Measurements from ENCODE around the gene LUZP1.

LUZP1 gene

GRCh38 chr1:23188434-23188884 lies 19.8 kb upstream of the LUZP1 start:
- DNase-seq, result no peak

GRCh38 chr1:23187637-23188036 lies 19.0 kb upstream of the LUZP1 start:
- no peak for DNase-seq

GRCh38 chr1:23185381-23185780 lies 16.7 kb upstream of the LUZP1 start:
- DNase-seq, result no peak

GRCh38 chr1:23184212-23184934 lies 15.7 kb upstream of the LUZP1 start:
- DNase-seq, result peak; percentile 49

- peak; percentile 51 to 60 for DNase-seq
These were observed 11.2 kb upstream of the LUZP1 start for GRCh38 chr1:23179862-23180261.

- DNase-seq, result peak; percentile 34 to 48
These were observed 10.3 kb upstream of the LUZP1 start for GRCh38 chr1:23178950-23179349.

- no peak for DNase-seq
These were observed 9.8 kb upstream of the LUZP1 start for GRCh38 chr1:23178414-23178813.

- peak; percentile 47 to 59 for DNase-seq
These were observed 9.1 kb upstream of the LUZP1 start for GRCh38 chr1:23177438-23178380.

GRCh38 chr1:23177031-23177430 lies 8.4 kb upstream of the LUZP1 start:
- DNase-seq, result no peak

GRCh38 chr1:23174426-23175110 lies 5.9 kb upstream of the LUZP1 start:
- DNase-seq, result no peak

GRCh38 chr1:23171181-23171755 lies 2.6 kb upstream of the LUZP1 start:
- no peak for DNase-seq

GRCh38 chr1:23169727-23170335 lies 1.2 kb upstream of the LUZP1 start:
- peak; percentile 96 to 98 for DNase-seq

- DNase-seq, result peak in 1 of 2 donors; percentile 12
These were observed 529 bp upstream of the LUZP1 start for GRCh38 chr1:23169195-23169575.

GRCh38 chr1:23168079-23168444 lies 594 bp downstream of the LUZP1 start:
- DNase-seq, result peak in 1 of 2 donors; percentile 42

- peak in 1 of 2 donors; percentile 29 for DNase-seq
These were observed 1.1 kb downstream of the LUZP1 start for GRCh38 chr1:23167353-23168078.

- no peak for DNase-seq
These were observed 1.8 kb downstream of the LUZP1 start for GRCh38 chr1:23166854-23167253.

- no peak for DNase-seq
These were observed 5.3 kb downstream of the LUZP1 start for GRCh38 chr1:23163395-23163794.

GRCh38 chr1:23159963-23160877 lies 8.4 kb downstream of the LUZP1 start:
- no peak for DNase-seq

GRCh38 chr1:23156940-23157339 lies 11.7 kb downstream of the LUZP1 start:
- no peak for DNase-seq

GRCh38 chr1:23152966-23153684 lies 15.5 kb downstream of the LUZP1 start:
- DNase-seq, result no peak
